GM23248 (cell line): ENCODE results near the gene GPR162.

Experiments
- EZH2 ChIP-seq: fragments of 200-600 bp; sonication (generic); IDR thresholded peaks from 2 replicates; pipeline ENCODE4 v1.6.1; 2018; ENCODE audit warnings: antibody characterized with exemption, mild to moderate bottlenecking; ENCODE audit not compliant: insufficient read depth, poor library complexity, severe bottlenecking
- EZH2phosphoT487 ChIP-seq: fragments of 200-600 bp; sonication (generic); IDR thresholded peaks from 2 replicates; pipeline ENCODE4 v1.6.1; 2018; ENCODE audit warnings: antibody characterized with exemption, moderate library complexity, mild to moderate bottlenecking, low read depth; ENCODE audit not compliant: insufficient read depth

DNA sequence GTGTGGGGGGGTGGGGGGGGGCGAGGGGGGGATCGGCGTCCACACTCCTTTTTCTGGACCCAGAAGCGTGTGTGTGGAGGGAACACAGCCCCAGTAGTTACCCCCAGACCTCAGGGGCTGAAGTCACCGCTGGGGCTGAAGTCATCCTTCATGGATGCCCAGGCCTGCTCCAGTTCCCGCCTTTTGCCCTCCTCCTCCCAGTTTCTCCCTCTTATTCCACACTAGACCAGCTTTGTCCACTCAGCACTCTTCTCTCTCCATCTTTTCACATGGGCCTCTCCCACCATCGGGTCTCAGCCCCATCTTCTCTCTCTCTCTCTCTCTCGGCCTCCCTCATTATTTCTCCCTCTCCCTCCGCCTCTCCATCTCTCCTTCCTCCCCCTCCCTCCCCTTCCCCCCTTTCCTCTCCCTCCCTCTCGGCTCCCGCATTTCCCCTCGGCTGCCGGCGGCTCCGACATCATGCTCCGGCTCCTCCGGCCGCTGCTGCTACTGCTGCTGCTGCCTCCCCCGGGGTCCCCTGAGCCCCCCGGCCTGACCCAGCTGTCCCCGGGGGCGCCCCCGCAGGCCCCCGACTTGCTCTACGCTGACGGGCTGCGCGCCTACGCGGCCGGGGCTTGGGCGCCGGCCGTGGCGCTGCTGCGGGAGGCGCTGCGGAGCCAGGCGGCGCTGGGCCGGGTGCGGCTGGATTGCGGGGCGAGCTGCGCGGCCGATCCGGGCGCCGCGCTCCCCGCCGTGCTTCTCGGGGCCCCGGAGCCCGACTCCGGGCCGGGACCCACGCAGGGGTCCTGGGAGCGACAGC, 6.6 kb downstream of the GPR162 start, which contains the start of gene P3H3:
- no peak for TF ChIP-seq EZH2phosphoT487
- no peak for TF ChIP-seq EZH2
